Measurements from ENCODE around the gene ZBTB34.
"Not testable (repeated sequence)": the region's sequence is repeated elsewhere in the genome, so short reads cannot be mapped to it uniquely, and the experiment has no call there.

Gene ZBTB34

GRCh38 chr9:126860077-126860756, at the start of gene ZBTB34:
Gene ZBTB34, plus strand, starts transcription at chr9:126860639. Its CDS starts 18,761 bp downstream, at chr9:126879400.
- DNase-seq = peak; percentile 72

DNA sequence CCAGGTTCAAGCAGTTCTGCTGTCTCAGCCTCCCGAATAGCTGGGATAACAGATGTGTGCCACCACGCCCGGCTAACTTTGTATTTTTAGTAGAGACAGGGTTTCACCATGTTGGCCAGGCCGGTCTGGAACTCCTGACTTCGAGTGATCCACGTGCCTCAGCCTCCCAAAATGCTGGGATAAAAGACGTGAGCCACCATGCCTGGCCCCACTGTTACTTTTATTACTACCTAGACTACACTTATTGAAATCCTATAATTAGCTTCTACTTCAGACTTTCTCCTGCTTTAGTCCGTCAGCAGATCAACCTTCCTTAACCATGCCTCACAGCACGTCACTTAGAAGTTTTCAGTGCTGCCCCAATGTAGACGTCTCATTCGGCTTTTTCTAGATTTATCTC, 47.4 kb upstream of the ZBTB34 start:
- no peak for DNase-seq

GRCh38 chr9:126814091-126814490, 46.3 kb upstream of the ZBTB34 start:
- no peak for DNase-seq

GRCh38 chr9:126817615-126818014, 42.8 kb upstream of the ZBTB34 start:
- not testable (repeated sequence) for DNase-seq

DNA sequence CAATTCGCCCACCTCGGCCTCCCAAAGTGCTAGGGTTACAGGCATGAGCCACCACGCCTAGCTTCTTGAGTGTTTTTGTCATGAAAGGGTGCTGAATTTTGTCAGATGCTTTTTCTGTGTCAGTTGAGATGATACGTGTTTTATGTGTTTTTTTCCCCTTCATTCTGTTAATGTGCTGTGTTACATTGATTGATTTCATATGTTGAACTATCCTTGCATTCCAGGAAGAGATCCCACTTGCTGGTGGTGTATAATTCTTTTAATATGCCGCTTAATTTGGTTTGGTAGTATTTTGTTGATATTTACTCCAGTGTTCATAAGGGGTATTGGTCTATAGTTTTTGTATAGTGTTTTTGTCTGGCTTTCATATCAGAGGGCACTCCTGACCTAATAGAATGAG, 42.0 kb upstream of the ZBTB34 start:
- DNase-seq = no peak

- no peak for DNase-seq
Measured at GRCh38 chr9:126819482-126819881, 41.0 kb upstream of the ZBTB34 start.

- no peak for DNase-seq
Measured at GRCh38 chr9:126822278-126822677, 38.2 kb upstream of the ZBTB34 start.

DNA sequence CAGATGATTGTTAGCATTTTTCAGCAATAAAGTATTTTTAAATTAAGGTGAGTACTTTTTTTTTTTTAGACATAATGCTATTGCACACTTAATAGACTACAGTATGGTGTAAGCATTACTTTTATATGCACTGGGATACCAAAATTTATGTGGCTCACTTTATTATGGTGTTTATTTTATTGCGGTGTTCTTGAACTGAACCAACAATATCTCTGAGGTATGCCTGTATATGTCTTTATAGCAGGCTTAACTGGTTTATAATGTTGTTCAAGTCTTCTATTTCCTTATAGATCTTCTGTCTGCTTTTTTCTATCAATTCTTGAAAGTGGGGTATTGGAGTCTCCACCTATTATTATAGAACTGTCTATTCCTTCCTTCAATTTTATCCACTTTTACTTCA, 37.6 kb upstream of the ZBTB34 start:
- DNase-seq = no peak

DNA sequence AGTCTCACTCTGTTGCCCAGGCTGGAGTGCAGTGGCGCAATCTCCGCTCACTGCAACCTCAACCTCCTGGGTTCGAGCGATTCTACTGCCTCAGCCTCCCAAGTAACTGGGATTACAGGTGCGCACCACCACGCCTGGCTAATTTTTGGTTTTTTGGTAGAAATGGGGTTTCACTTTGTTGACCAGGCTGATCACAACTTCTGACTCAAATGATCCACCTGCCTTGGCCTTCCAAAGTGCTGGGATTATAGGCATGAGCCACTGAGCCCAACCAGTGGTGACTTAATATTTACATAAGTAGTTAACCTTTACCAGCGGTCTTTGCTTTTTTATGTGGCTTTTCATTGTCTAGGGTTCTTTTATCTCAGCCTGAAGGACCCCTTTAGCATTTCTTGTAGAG, 36.4 kb upstream of the ZBTB34 start:
- DNase-seq = not testable (repeated sequence)

DNA sequence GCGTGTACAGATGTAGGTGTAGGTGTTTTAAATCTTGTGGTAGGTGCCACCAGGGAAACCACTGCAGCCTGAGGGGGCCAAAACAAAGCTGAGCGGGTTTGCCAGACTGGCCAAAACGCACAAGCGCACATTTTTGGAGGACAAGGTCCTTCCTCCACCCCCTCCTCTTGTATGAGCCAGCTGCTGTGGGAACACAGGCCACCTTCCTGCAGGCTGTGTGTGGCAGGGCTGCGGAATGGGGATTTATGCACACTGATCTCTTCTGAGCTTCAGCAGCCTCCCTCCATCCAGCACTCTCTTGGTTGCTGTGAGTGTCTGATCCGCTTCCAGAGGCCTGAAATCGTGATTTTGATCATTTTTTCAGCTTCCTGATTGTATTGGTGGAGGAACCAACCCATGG, 33.2 kb upstream of the ZBTB34 start:
- no peak for DNase-seq

DNA sequence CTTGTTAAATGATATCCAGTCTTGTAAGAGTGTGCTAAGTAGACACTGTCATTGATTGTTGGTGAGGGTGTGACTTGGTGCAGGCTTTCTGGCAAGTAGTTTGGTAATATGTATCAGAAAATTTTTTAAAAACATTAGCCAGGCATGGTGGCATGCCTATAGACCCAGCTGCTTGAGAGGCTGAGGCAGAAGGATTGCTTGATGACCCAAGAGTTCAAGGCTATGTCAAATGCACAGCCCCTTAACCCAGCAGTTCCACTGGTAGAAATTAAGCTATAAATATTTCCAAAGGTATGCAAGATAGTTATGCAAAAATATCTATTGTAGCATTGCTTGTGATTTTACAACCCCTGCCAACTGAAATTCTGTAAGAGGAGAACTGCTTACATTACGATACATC, 31.4 kb upstream of the ZBTB34 start:
- DNase-seq = no peak

- no peak for DNase-seq
Measured at GRCh38 chr9:126830827-126831226, 29.6 kb upstream of the ZBTB34 start.

DNA sequence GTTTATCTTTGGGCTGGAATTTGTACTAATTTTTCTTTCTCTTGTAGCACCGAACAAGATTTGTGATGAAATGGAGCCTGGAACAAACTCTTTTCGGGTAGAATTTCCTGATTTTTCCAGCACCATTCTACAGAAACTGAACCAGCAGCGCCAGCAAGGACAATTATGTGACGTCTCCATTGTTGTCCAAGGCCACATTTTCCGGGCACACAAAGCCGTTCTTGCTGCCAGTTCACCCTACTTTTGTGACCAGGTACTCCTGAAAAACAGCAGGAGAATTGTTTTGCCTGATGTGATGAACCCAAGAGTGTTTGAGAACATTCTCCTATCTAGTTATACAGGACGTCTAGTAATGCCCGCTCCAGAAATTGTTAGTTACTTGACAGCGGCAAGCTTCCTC, 28.0 kb upstream of the ZBTB34 start:
- DNase-seq = no peak

- no peak for DNase-seq
Measured at GRCh38 chr9:126833020-126833419, 27.4 kb upstream of the ZBTB34 start.

DNA sequence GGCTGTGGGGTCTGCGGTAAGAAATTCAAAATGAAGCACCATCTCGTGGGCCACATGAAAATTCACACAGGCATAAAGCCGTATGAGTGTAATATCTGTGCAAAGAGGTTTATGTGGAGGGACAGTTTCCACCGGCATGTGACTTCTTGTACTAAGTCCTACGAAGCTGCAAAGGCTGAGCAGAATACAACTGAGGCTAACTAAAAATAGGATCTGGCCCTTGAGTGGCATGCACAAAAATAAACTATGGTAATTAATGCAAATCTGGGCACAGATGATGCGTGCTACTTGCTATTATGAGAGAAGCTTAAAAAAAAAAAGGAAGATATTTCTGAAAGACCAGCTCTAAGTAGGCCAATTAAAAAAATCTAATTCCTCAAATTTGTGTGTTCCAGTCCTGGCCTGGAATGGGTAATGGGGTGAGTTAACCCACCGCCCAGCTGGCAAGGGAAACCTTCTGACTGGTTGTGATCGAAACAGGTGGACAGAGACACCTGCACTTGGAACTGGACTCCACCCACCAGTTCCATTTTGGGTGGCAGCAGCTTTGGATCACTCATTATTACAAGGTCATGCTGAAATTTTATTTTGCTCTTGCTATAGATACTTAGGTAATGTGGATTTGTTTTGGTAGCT, 26.6 kb upstream of the ZBTB34 start:
- DNase-seq = no peak

GRCh38 chr9:126834672-126835071, 25.8 kb upstream of the ZBTB34 start:
- no peak for DNase-seq

DNA sequence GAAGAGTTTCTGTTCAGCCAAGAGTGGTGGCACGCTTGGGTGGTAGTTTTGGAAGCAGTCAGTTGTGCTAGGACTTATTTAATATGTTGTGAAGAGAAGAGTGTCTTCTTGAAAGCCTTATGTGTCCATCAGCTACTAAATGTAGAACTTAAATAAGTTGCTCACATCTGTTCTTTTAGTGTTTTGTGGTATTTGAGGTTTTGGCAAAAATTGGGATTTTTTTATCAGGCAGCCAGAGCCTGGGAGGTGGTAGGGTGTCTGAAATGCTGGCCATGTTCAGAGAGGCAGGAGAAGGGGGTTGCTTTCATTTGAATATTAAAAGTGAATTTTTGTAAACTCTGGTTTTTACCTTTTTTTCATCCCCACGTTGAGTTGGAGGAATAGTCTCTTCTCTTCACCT, 24.2 kb upstream of the ZBTB34 start:
- no peak for DNase-seq

DNA sequence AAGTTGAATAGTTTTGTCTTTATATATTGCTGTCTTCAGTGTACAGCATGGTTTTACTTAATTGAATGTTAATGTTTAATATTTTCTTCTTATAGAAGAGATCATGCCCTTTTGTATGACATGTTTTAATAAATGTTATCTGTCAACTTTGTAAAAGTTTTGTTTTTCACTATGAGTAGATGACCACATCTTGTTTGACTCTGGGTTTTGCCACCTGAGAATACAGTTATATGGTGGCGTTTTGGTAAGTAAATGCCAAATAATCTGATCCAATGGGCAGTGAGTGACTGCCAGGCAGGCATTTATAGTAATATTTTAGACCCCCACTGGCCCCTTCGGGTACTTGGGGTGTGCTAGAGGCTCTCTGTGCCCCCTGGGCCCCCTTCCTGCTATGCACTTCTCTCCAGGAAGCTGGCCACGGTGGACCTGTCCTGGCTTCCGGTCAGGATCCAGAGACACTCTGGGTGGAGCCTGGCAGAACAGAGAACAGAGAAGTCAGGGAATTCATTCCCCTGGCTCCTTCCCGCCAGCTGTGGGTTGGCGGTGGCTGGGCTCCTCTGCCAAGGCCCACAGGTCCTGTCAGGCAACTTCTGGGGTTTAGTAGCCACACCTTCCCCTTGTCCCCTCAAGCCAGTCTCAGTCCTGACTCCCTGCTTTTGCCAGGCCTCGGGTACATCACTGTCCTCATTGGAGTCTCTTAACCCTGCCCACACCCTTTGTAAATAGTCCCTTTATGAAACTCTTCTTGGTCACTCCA, 22.2 kb upstream of the ZBTB34 start:
- DNase-seq = no peak

- DNase-seq = no peak
Measured at GRCh38 chr9:126838895-126839294, 21.5 kb upstream of the ZBTB34 start.

GRCh38 chr9:126839301-126839700, 21.1 kb upstream of the ZBTB34 start:
- no peak for DNase-seq

DNA sequence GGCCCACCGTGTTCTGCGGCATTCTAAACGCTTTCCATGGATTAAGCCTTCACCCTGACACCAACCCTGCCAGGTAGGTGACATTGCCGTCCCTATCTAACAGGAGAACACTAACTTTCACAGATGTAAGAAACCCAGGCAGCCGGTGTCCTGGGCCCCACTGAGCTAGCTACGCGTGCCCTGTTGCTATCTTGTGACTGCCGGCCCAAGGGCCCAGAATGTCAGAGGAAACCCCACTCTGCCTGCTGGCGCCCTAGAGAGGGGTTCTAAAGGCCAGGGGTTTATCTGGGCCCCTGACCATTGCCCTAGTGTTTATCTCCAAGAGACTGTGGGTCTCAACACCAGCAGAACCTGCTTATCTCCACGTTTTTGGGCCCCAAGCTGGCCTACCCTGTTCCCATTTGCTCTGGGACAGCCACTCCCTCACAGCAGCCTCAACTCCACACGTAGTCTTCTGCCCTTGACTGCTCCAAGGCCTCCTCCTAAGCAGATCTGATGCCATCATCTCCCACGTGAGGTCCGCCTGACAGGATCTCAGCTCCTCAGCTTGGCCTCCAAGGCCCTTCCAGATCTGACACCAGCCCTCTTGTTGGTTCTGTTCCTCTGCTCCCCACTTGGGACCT, 18.1 kb upstream of the ZBTB34 start:
- DNase-seq = no peak

GRCh38 chr9:126842977-126843799, 17.3 kb upstream of the ZBTB34 start:
- no peak for DNase-seq

DNA sequence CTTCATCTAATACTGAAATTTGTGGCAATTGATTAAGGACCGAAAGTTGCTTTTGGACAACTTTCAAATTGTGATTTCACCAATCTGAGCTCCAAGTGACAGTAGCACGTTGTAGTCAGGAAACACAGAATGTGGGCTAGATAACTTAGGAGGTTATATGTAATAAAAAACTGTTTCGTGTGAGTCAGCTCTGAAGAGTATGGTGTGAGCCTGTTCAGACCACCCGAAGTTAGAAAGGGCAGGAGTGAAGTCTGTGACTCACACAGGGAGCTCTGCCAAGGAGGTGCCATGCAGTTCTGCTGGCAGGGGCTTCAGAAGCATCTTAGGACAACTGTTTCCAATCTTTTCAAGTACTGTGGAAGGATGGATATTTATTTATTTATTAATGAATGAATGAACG, 16.4 kb upstream of the ZBTB34 start:
- no peak for DNase-seq
